Vagina (tissue), 2 donors: Measurements from ENCODE around the gene MBD6.
A peak's percentile ranks its signal among the peaks of the same experiment; 100 is the strongest.

ENCODE experiments used
- CTCF ChIP-seq, 3 experiments: fragments of 450-650 bp in 2 of 3; fragments of 200-600 bp in 1 of 3; sonication (generic) in 1 of 3; IDR thresholded peaks; one replicate each; pipeline ENCODE4 v1.5.1; 2017 to 2019; ENCODE audit warnings: antibody characterized with exemption in 3 of 3, mild to moderate bottlenecking in 2 of 3, moderate library complexity in 2 of 3
- POLR2AphosphoS5 ChIP-seq, 2 donors: sonication (generic); formaldehyde crosslinking; IDR thresholded peaks; one replicate each; pipeline ENCODE4 v1.9.0; 2017; ENCODE audit warnings: antibody characterized with exemption in 2 of 2, mild to moderate bottlenecking in 2 of 2, low read depth in 1 of 2; ENCODE audit not compliant: insufficient read depth in 1 of 2

DNA sequence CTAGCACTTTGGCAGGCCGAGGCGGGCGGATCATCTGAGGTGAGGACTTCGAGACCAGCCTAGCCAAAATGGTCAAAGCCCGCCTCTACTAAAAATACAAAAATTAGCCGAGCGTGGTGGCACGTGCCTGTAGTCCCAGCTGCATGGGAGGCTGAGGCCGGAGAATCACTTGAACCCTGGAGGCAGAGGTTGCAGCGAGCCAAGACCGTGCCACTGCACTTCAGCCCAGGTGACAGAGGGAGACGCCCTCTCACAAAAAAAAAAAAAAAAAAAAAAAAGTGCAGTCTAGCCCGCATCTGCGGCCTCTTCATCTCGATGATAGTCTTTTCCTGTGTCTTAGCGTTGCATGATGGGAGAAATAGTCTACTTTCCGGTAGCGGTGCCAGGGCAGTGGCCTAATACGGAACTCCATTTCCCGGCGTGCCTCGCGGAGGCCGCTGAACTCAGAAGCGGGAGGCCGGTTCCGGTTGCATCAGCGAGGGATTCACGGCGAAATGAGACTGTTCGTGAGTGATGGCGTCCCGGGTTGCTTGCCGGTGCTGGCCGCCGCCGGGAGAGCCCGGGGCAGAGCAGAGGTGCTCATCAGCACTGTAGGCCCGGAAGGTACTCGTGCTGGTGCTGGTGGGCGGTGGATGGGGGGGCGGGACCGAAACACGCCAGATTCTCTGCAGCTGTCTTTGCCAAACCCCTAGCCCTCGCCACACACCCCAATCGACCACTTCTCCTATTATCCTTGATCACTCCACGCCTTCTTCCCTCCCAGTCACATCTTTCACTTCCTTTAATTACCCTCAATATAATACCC is 34.8 kb upstream of the MBD6 start, which contains the start of gene MARS1:
- TF ChIP-seq CTCF (IDR thresholded peaks at IDR 0.05) = peak; percentile 2 to 19 (median 10)
- TF ChIP-seq POLR2AphosphoS5 (IDR thresholded peaks at IDR 0.05; ENCODE audit: insufficient read depth in 1 of 2, low read depth in 1 of 2) = peak; percentile 88 to 100
